H9 (cell line): ENCODE data around the gene MSMP. TPM values are rescaled to one million over a fixed set of nuclear protein-coding genes. Genes with fewer than 3 reads are reported as not detected.
A peak's percentile ranks its signal among the peaks of the same experiment; 100 is the strongest.

Experiments
- DNase-seq: peaks from one replicate; pipeline ENCODE4 v3.0.0-alpha.2; 2017
- H2AFZ ChIP-seq: one replicate; pipeline ENCODE4 v1.6.1; 2013; ENCODE audit warnings: mild to moderate bottlenecking, low read length, control low read depth, moderate library complexity
- H2AK5ac ChIP-seq: 2 replicates; pipeline ENCODE4 v1.6.1; 2013; ENCODE audit warnings: low read length, control low read depth, mixed read lengths; ENCODE audit not compliant: insufficient read length
- H2BK120ac ChIP-seq: one replicate; pipeline ENCODE4 v1.6.1; 2013; ENCODE audit warnings: low read depth, mild to moderate bottlenecking, low read length, control low read depth, inconsistent platforms; ENCODE audit not compliant: poor library complexity, severe bottlenecking
- H2BK12ac ChIP-seq: 2 replicates; pipeline ENCODE4 v1.6.1; 2013; ENCODE audit warnings: low read length, control low read depth, mixed read lengths, low read depth; ENCODE audit not compliant: insufficient read length
- H2BK15ac ChIP-seq: 2 replicates; pipeline ENCODE4 v1.6.1; 2013; ENCODE audit warnings: low read depth, low read length, control low read depth
- H2BK20ac ChIP-seq: one replicate; pipeline ENCODE4 v1.6.1; 2013; ENCODE audit warnings: low read depth, mild to moderate bottlenecking, low read length, control low read depth, inconsistent platforms; ENCODE audit not compliant: poor library complexity, severe bottlenecking
- H2BK5ac ChIP-seq: 2 replicates; pipeline ENCODE4 v1.6.1; 2013; ENCODE audit warnings: low read length, control low read depth, mixed read lengths; ENCODE audit not compliant: insufficient read length
- H3K14ac ChIP-seq: 2 replicates; pipeline ENCODE4 v1.6.1; 2013; ENCODE audit warnings: low read length, control low read depth; ENCODE audit not compliant: insufficient read depth
- H3K18ac ChIP-seq: 2 replicates; pipeline ENCODE4 v1.6.1; 2013; ENCODE audit warnings: low read depth, mild to moderate bottlenecking, mixed read lengths, low read length, control low read depth; ENCODE audit not compliant: insufficient read length
- H3K23ac ChIP-seq: 2 replicates; pipeline ENCODE4 v1.6.1; 2013; ENCODE audit warnings: low read length, control low read depth, mixed read lengths, low read depth; ENCODE audit not compliant: insufficient read length
- H3K23me2 ChIP-seq: 2 replicates; pipeline ENCODE4 v1.6.1; 2013; ENCODE audit warnings: low read depth, mild to moderate bottlenecking, mixed read lengths, low read length, control low read depth; ENCODE audit not compliant: insufficient read length, poor library complexity, severe bottlenecking
- H3K27ac ChIP-seq: 2 replicates; pipeline ENCODE4 v1.5.1; 2013; ENCODE audit warnings: low read length, control low read depth, mixed read lengths, low read depth; ENCODE audit not compliant: insufficient read length
- H3K27me3 ChIP-seq: 2 replicates; pipeline ENCODE4 v1.6.1; 2013; ENCODE audit warnings: low read length, control low read depth, inconsistent platforms; ENCODE audit not compliant: insufficient read depth
- H3K4ac ChIP-seq: 2 replicates; pipeline ENCODE4 v1.6.1; 2013; ENCODE audit warnings: low read depth, mild to moderate bottlenecking, control low read depth, inconsistent platforms, low read length, moderate library complexity
- H3K4me1 ChIP-seq: 2 replicates; pipeline ENCODE4 v1.6.1; 2013; ENCODE audit warnings: low read length, control low read depth, inconsistent platforms; ENCODE audit not compliant: insufficient read depth
- H3K4me2 ChIP-seq: 2 replicates; pipeline ENCODE4 v1.6.1; 2013; ENCODE audit warnings: low read length, control low read depth, mixed read lengths; ENCODE audit not compliant: insufficient read length, insufficient read depth
- H3K56ac ChIP-seq: 2 replicates; pipeline ENCODE4 v1.6.1; 2013; ENCODE audit warnings: low read depth, mild to moderate bottlenecking, mixed read lengths, low read length, control low read depth; ENCODE audit not compliant: insufficient read length
- H3K79me1 ChIP-seq: 2 replicates; pipeline ENCODE4 v1.6.1; 2013; ENCODE audit warnings: low read depth, mild to moderate bottlenecking, moderate library complexity, low read length, control low read depth, inconsistent platforms; ENCODE audit not compliant: insufficient read depth, poor library complexity, severe bottlenecking
- H3K79me2 ChIP-seq: 2 replicates; pipeline ENCODE4 v1.6.1; 2013; ENCODE audit warnings: low read length, control low read depth, inconsistent platforms; ENCODE audit not compliant: insufficient read depth
- H3K9ac ChIP-seq: 2 replicates; pipeline ENCODE4 v1.6.1; 2013; ENCODE audit warnings: low read length, control low read depth, mixed read lengths; ENCODE audit not compliant: insufficient read length; ENCODE audit errors: extremely low read depth
- H3K9me3 ChIP-seq: one replicate; pipeline ENCODE4 v1.6.1; 2013; ENCODE audit warnings: low read depth, low read length, inconsistent platforms; ENCODE audit not compliant: control insufficient read depth
- H3T11ph ChIP-seq: one replicate; pipeline ENCODE4 v1.6.1; 2013; ENCODE audit warnings: mild to moderate bottlenecking, low read length, control low read depth, inconsistent platforms
- H4K20me1 ChIP-seq: one replicate; pipeline ENCODE4 v1.6.1; 2013; ENCODE audit not compliant: control insufficient read depth, insufficient read length, insufficient read depth
- H4K5ac ChIP-seq: 2 replicates; pipeline ENCODE4 v1.6.1; 2013; ENCODE audit warnings: low read depth, mild to moderate bottlenecking, mixed read lengths, low read length, control low read depth; ENCODE audit not compliant: insufficient read length
- H4K8ac ChIP-seq: replicated peaks from 2 replicates; pipeline ENCODE4 v1.6.1; 2013; ENCODE audit warnings: low read length, control low read depth, mixed read lengths, low read depth; ENCODE audit not compliant: insufficient read length
- H4K91ac ChIP-seq: 2 replicates; pipeline ENCODE4 v1.6.1; 2013; ENCODE audit warnings: low read depth, mild to moderate bottlenecking, moderate library complexity, mixed read lengths, low read length, control low read depth; ENCODE audit not compliant: insufficient read length
- H3K27ac Mint-ChIP-seq, 3 experiments: 2 replicates in 2 of 3; 3 replicates in 1 of 3; pipeline ENCODE4 v1.8.0; 2020 to 2021; ENCODE audit warnings: mixed read lengths in 3 of 3, mild to moderate bottlenecking in 1 of 3, moderate library complexity in 1 of 3
- H3K27me3 Mint-ChIP-seq: 2 replicates; pipeline ENCODE4 v1.8.0; 2021; ENCODE audit warnings: low read depth, mild to moderate bottlenecking, moderate library complexity, mixed read lengths
- H3K36me3 Mint-ChIP-seq, 3 experiments: 2 replicates in 2 of 3; 3 replicates in 1 of 3; pipeline ENCODE4 v1.8.0; 2020 to 2021; ENCODE audit warnings: low read depth in 3 of 3, mixed read lengths in 3 of 3; ENCODE audit not compliant: insufficient read depth in 1 of 3
- H3K4me1 Mint-ChIP-seq, 2 experiments: 2 replicates each; pipeline ENCODE4 v1.8.0; 2020; ENCODE audit warnings: mixed read lengths in 2 of 2
- H3K4me3 Mint-ChIP-seq, 2 experiments: 2 replicates in 1 of 2; 3 replicates in 1 of 2; pipeline ENCODE4 v1.8.0; 2020 to 2021; ENCODE audit warnings: mild to moderate bottlenecking in 2 of 2, mixed read lengths in 2 of 2, moderate library complexity in 1 of 2
- H3K9me3 Mint-ChIP-seq, 2 experiments: 2 replicates in 1 of 2; 3 replicates in 1 of 2; pipeline ENCODE4 v1.8.0; 2020; ENCODE audit warnings: mild to moderate bottlenecking in 2 of 2, mixed read lengths in 2 of 2, moderate library complexity in 1 of 2
- CTCF ChIP-seq: fragments of 200-600 bp; sonication (generic); conservative IDR thresholded peaks from 3 replicates; pipeline ENCODE4 v1.8.0; 2021; ENCODE audit warnings: antibody characterized with exemption, mild to moderate bottlenecking
- WGBS: extraction: QIAGEN DNeasy Blood & Tissue Kit; methylation state at CpG from one replicate; pipeline ENCODE4 v1.1.7; 2013; ENCODE audit warnings: missing lambda C conversion rate, low lambda C conversion rate, mixed read lengths; ENCODE audit not compliant: insufficient read length; ENCODE audit errors: extremely low coverage; 5-methylcytosine and 5-hydroxymethylcytosine counted together
- total RNA-seq: library from RNA; stranded (reverse); gene quantifications from 2 replicates; pipeline ENCODE4 v1.2.1, GENCODE V29; 2021

Gene MSMP
- total RNA-seq, 1 experiment from 2014 or later: 0.83 TPM

- H3K4me1 Mint-ChIP-seq: peaks cover 29 to 32% of the 10 kb centered on the region in 2 experiments
- no peaks in the 10 kb centered on the region for H3K27me3 Mint-ChIP-seq
- Histone ChIP-seq H4K8ac (no peak overlapping the region), H3K9me3 (no peaks in the 10 kb centered on the region), H2BK5ac (no peak overlapping the region), H3K4ac (no peak overlapping the region), H3T11ph (no peak overlapping the region), H3K4me1 (no peaks in the 10 kb centered on the region), H3K4me2 (peak overlapping the region; percentile 46), H4K20me1 (no peaks in the 10 kb centered on the region), H3K18ac (peak overlapping the region; percentile 45), H3K23me2 (peaks cover 3% of the 10 kb centered on the region), H2AK5ac (no peak overlapping the region), H3K23ac (no peak overlapping the region), H3K14ac (0 out of 2 replicates have a peak overlapping the region, but pooled peaks have one; percentile 0), H3K56ac (no peak overlapping the region), H2BK20ac (no peak overlapping the region), H3K27ac (no peak overlapping the region), H3K27me3 (no peaks in the 10 kb centered on the region), H2AFZ (no peak overlapping the region), H3K79me2 (no peaks in the 10 kb centered on the region; the same call in 1 of the 2 replicates), H4K91ac (no peak overlapping the region), H2BK12ac (no peak overlapping the region), H4K5ac (no peak overlapping the region), H3K9ac (peak overlapping the region; percentile 51), H2BK120ac (no peak overlapping the region), H3K79me1 (no peaks in the 10 kb centered on the region), H2BK15ac (no peak overlapping the region)
- no peaks in the 10 kb centered on the region for H3K9me3 Mint-ChIP-seq
- peaks cover 16 to 26% (median 23%) of the 10 kb centered on the region in 3 experiments; a peak in 6 of 7 replicates for H3K36me3 Mint-ChIP-seq
- no CpG with 5 or more reads among the region's 20 CpGs for WGBS
- DNase-seq: peak; percentile 70
- peak overlapping the region; percentile 96 to 98 (median 97) for H3K27ac Mint-ChIP-seq
- H3K4me3 Mint-ChIP-seq: peak overlapping the region; percentile 93 to 97
- no peak for TF ChIP-seq CTCF
Measured at GRCh38 chr9:35757226-35757891, 3.3 kb upstream of the MSMP start.
